22Rv1 (cell line): Measurements from ENCODE around the gene DHX35.

Experiments
- ZFX ChIP-seq: fragments of 450-650 bp; IDR thresholded peaks from 2 replicates; pipeline ENCODE4 v1.6.1; 2017; ENCODE audit warnings: antibody characterized with exemption, borderline replicate concordance
- TF ChIP-seq, protein P1 (sequence below): fragments of 450-650 bp; IDR thresholded peaks from 2 replicates; pipeline ENCODE4 v1.5.1; 2017; ENCODE audit warnings: mild to moderate bottlenecking

DNA sequence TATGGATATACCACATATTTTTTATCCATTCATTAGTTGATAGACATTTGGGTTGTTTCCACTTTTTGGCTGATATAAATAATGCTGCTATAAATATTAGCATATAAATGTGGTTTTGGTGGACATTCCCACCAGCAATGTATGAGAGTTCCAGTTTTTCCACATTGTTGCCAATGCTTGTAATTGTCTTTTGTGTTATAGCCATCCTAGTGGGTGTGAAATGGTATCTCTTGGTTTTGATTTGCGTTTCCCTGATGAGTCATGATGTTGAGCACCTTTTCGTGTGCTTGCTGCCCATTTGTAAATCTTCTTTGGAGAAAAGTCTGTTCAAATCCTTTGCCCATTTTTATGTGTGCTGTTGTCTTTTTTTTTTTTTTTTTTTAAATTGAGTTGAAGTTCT lies 54.4 kb downstream of the DHX35 start:
- TF ChIP-seq, protein P1, sequence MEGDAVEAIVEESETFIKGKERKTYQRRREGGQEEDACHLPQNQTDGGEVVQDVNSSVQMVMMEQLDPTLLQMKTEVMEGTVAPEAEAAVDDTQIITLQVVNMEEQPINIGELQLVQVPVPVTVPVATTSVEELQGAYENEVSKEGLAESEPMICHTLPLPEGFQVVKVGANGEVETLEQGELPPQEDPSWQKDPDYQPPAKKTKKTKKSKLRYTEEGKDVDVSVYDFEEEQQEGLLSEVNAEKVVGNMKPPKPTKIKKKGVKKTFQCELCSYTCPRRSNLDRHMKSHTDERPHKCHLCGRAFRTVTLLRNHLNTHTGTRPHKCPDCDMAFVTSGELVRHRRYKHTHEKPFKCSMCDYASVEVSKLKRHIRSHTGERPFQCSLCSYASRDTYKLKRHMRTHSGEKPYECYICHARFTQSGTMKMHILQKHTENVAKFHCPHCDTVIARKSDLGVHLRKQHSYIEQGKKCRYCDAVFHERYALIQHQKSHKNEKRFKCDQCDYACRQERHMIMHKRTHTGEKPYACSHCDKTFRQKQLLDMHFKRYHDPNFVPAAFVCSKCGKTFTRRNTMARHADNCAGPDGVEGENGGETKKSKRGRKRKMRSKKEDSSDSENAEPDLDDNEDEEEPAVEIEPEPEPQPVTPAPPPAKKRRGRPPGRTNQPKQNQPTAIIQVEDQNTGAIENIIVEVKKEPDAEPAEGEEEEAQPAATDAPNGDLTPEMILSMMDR, result no peak
- TF ChIP-seq ZFX, result no peak
